Renal cortex interstitium (tissue), 11 donors: ENCODE measurements around the gene CUEDC2. TPM values are rescaled to one million over a fixed set of nuclear protein-coding genes. Genes with fewer than 3 reads are reported as not detected.

Source experiments
- DNase-seq, 11 donors: peaks; one replicate each; pipeline ENCODE4 v3.0.0-alpha.2; 2013; ENCODE audit warnings: low read depth in 9 of 11, low spot score in 4 of 11; ENCODE audit errors: extremely low read depth in 1 of 11
- polyA plus RNA-seq, 3 donors: library from polyadenylated mRNA; unstranded; fragments of 120-200 nt; gene quantifications; one replicate each; pipeline ENCODE4 v1.2.1, GENCODE V29; 2013; ENCODE audit not compliant: insufficient read length in 3 of 3

Gene CUEDC2
- polyA plus RNA-seq, 3 donors: 76.8 to 92.1 (median 87.1) TPM

DNA sequence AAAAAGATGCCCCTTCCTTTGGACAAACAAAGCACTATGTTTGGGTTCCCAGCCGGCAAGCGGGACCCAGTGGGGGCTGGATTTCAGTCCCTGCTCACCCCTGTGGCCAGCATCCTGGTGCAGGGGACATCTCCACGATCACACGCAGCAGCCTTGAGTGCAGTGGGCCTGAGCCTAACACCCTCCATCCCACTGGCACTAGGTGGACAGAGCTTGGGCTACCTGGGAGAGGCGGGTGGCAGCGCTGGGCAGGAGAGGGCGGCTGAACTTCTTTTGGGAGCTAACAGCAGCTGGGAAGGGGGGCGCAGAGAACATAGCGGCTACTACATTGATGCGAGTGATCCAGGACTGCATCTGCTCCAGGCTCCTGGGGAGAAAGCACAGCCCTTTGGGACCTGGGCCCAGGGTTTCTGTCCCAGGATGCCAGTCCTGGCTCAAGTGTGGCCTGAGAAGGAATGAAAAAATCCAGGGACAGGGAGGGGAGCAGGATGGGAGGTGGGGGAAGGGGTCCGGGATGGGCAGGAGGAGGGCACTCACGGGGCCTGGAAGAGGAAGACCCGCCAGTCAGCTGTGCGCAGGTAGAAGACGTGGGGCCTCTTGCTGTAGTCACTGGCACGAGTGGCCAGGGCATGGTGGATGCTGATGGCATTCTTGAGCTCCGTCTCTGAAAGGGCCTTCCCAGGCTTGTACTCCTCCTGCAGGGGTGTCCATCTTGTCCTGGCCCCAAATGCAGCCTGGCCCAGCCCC, 27.8 kb downstream of the CUEDC2 start:
- no peak for DNase-seq

DNA sequence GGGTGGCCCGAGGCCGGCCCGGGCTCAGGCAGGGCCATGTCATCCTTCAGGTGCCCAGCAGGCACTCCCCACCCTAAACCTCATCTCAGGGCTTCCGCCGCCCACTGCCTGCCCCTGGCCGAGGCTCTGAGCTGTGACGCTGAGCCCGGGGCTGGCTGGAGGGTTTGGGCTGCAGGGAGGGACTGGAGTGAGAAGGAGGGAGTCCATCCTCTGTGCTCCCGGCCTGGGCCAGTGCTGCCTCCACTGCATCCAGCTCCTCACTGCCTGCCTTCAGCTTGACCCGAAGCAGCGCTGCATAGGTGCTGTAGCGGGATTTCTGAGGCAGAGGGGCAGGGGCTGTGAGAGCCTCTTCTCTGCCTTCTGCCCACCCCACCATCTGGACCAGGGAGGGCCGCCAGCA, 29.3 kb downstream of the CUEDC2 start:
- DNase-seq: no peak

GRCh38 chr10:102402512-102402896, 29.9 kb downstream of the CUEDC2 start:
- no peak for DNase-seq

DNA sequence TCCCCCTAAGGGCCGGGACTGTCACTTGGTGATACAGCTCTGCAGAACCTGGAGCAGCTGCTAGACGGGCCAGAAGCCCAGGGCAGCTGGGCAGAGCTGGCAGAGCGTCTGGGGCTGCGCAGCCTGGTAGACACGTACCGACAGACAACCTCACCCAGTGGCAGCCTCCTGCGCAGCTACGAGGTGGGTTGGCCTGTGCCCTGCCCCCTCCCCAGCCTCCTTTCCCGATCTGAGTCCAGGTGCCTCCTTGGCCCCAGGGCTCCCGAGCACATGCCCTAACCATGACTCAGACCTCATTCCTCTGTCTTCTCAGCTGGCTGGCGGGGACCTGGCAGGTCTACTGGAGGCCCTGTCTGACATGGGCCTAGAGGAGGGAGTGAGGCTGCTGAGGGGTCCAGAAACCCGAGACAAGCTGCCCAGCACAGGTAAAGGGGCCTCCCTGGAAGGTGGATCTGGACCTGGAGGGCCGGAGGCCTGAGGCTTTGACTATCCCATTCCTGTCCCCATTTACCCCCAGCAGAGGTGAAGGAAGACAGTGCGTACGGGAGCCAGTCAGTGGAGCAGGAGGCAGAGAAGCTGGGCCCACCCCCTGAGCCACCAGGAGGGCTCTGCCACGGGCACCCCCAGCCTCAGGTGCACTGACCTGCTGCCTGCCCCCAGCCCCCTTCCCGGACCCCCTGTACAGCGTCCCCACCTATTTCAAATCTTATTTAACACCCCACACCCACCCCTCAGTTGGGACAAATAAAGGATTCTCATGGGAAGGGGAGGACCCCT, 30.5 kb downstream of the CUEDC2 start:
- DNase-seq: no peak

- DNase-seq: no peak
These were observed 31.1 kb downstream of the CUEDC2 start for GRCh38 chr10:102401342-102401654.

DNA sequence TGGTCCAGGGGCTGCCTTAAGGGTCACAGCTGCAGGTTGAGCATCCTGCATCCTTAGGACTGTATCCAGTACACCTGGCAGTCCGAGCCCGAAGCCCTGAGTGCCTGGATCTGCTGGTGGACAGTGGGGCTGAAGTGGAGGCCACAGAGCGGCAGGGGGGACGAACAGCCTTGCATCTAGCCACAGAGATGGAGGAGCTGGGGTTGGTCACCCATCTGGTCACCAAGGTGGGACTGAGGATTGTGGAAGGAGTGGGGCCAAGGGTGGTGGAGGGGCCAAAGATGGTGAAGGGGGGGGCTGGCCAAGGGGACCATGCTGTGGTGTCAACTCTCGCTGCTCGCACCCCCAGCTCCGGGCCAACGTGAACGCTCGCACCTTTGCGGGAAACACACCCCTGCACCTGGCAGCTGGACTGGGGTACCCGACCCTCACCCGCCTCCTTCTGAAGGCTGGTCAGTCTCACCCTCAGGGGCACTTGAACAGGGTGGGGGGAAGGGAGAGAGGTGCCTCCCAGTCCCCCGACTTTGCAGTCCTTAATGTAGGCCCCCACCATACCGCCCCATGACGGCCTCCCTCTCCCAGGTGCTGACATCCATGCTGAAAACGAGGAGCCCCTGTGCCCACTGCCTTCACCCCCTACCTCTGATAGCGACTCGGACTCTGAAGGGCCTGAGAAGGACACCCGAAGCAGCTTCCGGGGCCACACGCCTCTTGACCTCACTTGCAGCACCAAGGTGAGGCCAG, 31.6 kb downstream of the CUEDC2 start:
- no peak for DNase-seq

DNA sequence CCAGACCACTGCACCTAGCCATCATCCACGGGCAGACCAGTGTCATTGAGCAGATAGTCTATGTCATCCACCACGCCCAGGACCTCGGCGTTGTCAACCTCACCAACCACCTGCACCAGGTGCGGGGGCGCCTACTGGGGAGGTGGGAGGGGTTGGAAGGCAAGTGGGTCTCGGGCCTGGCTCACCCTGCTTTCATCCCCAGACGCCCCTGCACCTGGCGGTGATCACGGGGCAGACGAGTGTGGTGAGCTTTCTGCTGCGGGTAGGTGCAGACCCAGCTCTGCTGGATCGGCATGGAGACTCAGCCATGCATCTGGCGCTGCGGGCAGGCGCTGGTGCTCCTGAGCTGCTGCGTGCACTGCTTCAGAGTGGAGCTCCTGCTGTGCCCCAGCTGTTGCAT, 32.3 kb downstream of the CUEDC2 start:
- no peak for DNase-seq

DNA sequence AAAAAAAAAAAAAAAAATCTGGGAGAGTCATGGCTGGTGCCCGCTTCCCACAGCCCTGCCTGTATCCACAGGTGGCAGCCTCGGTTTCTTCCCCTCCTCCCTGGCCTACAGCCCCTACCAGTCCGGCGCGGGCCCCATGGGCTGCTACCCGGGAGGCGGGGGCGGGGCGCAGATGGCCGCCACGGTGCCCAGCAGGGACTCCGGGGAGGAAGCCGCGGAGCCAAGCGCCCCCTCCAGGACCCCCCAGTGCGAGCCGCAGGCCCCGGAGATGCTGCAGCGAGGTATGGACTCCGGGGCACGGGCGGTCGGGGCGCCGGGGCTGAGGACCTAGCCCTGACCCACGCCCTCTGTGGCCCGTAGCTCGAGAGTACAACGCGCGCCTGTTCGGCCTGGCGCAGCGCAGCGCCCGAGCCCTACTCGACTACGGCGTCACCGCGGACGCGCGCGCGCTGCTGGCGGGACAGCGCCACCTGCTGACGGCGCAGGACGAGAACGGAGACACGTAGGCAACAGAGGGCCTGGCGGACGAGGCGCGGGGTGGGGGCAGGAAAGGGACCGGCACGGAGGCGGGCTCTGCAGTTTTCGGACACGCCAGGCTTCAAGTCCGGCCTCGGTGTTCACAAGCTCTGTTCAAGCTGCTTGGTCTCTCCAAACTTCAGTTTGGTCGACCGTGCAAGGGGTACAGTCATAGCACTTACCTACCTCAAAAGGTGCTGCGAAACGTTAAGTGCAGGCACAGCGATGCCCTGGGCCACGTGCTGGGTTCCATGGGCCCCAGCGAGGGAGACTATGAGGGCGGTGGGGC, 33.0 kb downstream of the CUEDC2 start:
- DNase-seq: peak in 9 of 11 donors; percentile 74 to 89 (median 81)

DNA sequence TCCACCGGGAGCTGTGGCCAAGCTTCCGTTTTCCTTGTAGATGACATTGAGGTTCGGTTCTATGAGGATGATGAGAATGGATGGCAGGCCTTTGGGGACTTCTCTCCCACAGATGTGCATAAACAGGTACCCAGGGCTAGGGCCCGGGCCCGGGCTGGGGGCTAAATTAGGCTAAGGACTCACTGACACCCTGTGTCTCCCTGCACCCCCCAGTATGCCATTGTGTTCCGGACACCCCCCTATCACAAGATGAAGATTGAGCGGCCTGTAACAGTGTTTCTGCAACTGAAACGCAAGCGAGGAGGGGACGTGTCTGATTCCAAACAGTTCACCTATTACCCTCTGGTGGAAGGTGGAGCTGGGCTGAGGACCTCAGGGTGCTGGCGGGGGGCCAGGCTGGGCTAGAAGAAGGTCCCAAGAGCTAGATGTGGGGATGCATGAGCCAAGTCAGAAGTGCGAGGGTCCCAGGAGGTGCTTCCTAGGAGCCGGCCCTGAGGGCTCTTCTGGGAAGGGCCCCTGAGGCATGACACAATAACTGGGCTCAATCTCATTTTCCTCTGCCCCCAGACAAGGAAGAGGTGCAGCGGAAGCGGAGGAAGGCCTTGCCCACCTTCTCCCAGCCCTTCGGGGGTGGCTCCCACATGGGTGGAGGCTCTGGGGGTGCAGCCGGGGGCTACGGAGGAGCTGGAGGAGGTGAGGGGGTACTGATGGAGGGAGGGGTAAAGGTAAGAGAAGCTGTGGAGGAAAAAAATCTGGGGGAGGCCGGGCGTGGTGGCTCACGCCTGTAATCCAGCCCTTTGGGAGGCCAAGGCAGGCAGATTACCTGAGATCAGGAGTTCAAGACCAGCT, 34.0 kb downstream of the CUEDC2 start:
- no peak for DNase-seq

DNA sequence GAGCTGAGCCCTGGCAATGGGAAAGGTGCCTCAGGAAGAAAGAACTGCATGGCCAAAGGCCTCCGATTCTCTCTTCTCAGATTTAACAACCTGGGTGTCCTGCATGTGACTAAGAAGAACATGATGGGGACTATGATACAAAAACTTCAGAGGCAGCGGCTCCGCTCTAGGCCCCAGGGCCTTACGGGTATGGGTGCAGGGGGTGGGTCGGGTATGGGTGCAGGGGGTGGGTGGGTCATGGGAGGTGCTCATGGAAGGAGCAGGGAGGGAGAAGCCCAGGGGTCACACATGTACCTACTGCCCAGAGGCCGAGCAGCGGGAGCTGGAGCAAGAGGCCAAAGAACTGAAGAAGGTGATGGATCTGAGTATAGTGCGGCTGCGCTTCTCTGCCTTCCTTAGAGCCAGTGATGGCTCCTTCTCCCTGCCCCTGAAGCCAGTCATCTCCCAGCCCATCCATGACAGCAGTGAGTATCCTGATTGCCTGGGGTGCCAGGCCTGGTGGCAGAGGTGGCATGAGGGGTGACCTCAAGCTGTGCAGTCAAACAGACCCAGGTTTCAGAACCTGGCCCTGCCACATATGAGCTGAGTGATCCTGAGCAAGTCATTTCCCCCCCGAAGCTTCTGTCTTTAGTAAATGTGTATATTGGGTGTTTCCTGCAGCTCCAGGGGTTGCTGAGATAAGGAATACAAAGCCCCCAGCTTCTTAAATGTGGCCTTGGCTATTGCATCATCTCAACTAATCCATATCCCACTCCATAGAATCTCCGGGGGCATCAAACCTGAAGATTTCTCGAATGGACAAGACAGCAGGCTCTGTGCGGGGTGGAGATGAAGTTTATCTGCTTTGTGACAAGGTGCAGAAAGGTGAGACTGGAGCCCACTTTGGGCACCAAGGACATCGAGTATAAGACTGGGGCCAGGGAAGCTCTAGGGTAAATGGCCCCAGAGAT, 34.9 kb downstream of the CUEDC2 start:
- no peak for DNase-seq

GRCh38 chr10:102396730-102397151, 35.6 kb downstream of the CUEDC2 start:
- DNase-seq: no peak

DNA sequence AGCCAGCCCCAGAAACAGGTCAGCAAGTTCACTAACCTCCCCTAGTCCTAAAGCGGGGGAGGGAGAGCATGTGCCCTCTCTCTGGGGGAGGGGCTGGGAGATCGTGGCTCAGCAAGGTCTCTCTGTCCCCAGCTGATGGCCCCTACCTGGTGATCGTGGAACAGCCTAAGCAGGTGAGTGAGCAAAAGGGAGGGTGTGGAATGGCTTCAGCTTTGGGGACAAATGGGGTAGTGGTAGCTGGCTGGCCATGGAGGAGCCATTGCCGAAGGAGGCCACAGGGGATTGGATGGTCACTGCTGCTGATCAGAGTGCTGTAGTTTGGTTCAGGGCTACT, 36.1 kb downstream of the CUEDC2 start:
- DNase-seq: no peak

- peak in 10 of 11 donors; percentile 76 to 91 (median 86) for DNase-seq
These were observed 36.7 kb downstream of the CUEDC2 start, which contains the start of gene NFKB2 for GRCh38 chr10:102395400-102396316. Gene NFKB2, plus strand, starts transcription at chr10:102395705. Its CDS starts 255 bp downstream, at chr10:102395960.

- DNase-seq: no peak
These were observed 37.5 kb downstream of the CUEDC2 start for GRCh38 chr10:102394801-102395399.

- DNase-seq: peak in 9 of 11 donors; percentile 78 to 90 (median 84)
These were observed 38.1 kb downstream of the CUEDC2 start for GRCh38 chr10:102394079-102394800.
